GM11168 (cell line): Measurements from ENCODE around the gene SCN8A.
"Not testable (repeated sequence)": the region's sequence is repeated elsewhere in the genome, so short reads cannot be mapped to it uniquely, and the experiment has no call there.

ENCODE experiments used
- in situ Hi-C: fragments of 300-500 bp; cut with MboI; formaldehyde crosslinking; loops from one replicate; pipeline ENCODE4 v1.12.0; 2022; ENCODE audit warnings: low sequenced_read_pairs; ENCODE audit not compliant: unreplicated experiment

SCN8A gene

DNA sequence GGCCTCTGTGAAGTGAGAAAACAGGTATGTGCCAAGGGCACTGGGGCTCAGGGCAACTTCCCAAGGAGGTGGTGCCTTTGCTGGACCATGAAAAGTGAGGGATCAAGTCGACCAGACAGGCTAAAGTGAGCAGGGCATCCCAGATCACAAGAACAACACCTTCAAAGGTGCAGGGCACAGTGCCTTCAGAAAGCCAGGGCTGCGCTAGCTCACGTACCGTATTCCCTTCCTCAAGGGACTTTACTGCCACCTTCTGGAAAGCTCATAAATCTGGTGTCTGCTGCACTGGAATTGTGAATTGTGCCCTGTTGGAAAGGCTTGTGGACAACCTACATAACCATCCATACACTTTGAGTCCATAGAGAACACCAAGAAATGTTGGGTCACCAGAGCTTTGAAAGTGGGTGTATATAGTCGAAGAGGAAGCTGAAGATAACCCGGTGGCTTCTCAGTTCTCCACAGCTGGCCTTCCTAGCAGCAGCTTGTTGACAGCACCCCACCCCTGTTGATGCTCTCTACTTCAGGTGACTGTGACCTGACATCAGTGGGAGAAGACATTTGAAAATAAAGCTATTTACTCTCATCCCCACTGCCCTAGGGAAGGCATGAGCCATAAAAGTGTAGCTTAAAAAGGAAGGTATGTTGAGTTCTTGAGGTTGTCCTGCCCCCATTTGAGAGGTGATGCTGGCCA is 233.0 kb downstream of the SCN8A start:
- in situ Hi-C loops = no loop called here

DNA sequence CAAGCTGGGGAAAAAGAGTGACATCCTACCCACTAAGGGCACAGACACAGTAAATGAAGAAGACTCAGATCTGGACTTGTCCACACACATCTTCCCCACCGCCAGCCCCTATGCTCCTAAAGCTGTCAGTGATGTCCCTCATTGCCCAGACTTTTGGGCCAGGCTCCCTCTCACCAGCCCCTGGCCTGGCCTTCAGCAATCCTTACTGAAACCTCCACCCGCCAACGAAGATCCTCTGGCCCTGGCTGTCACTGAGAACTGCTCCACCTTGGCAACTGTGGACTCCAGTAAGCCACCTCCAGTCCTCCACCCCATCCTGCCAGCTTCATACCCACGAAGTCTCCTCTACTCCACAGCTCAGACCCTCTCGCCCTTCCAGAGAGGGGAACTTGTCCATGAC is 234.2 kb downstream of the SCN8A start:
- in situ Hi-C loops = no loop called here

DNA sequence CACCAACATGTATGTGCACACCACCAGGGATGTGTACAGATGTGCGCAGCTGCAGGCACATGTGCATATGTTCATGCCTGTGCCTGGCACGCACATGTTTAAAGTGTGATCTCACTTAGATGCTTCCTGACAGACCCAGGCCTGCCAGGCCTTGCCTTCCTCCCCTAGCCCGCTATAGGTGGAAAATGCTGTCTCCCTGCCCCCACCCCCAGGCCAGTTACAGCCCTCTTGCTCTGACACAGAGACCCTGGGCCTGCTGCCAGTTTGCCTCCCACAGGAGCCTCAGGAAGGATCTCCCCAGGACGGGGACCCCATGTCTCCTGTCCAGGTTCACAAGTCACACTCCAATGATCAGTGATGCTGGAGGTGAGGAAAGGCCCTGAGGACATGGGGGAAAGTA is 235.8 kb downstream of the SCN8A start:
- in situ Hi-C loops = no loop called here

- in situ Hi-C loops = no loop called here
Measured at GRCh38 chr12:51827925-51828818, 237.1 kb downstream of the SCN8A start.

DNA sequence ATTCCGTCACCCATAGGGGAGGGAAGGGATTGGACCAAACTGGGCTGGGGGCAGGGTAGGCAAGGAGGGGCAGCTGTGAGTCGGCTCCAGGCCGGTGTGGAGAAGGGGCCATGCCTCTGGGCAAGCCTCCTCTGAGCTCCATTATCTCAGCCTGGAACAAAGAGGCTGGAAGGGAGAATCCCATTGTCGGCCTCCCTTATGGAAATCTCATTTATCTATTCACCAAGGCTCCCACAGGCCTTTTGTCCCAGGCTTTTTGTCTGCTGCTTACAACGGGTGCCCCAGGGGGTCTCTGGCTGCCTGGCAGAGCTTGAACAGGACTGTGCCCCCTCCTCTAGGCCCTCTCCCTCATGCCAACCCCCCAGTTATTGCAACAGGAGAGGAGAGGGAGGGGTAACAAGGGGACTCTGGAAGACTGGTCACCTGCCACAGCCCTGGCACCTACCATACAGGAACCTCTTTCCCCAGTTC is 238.0 kb downstream of the SCN8A start:
- in situ Hi-C loops = no loop called here

DNA sequence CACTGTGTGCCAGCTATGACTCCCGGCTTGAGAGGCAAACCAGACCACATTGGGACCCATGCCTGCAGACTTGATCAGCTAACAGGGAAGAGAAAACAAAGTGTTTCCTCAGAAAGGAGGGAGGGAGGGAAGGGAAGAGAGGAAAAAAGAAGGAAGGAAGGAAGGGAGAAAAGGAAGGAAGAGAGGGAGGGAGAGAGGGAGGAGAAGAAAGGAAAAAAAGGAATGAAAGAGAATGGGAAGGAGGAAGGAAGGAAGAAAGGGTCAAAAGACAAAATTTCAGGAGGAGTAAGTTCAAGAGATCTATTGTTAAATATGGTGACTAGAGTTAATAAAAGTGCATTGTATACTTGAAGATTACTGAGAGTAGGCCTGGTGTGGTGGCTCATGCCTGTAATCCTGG is 238.6 kb downstream of the SCN8A start:
- in situ Hi-C loops = no loop called here

DNA sequence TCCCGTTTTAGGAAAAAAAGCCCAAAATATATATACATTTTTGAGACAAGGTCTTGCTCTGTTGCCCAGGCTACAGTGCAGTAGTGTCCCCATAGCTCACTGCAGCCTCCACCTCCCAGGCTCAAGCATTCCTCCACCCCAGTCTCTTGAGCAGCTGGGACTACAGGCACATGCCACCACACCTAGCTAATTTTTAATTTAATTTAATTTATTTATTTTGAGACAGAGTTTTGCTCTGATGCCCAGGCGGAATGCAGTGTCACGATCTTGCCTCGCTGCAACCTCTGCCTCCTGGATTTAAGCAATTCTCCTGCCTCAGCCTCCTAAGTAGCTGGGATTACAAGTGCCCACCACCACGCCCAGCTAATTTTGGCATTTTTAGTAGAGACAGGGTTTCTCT is 240.8 kb downstream of the SCN8A start:
- in situ Hi-C loops = not testable (repeated sequence)

- in situ Hi-C loops = no loop called here
Measured at GRCh38 chr12:51832354-51833107, 241.5 kb downstream of the SCN8A start.

GRCh38 chr12:51833448-51834227 is 242.6 kb downstream of the SCN8A start:
- in situ Hi-C loops = no loop called here

DNA sequence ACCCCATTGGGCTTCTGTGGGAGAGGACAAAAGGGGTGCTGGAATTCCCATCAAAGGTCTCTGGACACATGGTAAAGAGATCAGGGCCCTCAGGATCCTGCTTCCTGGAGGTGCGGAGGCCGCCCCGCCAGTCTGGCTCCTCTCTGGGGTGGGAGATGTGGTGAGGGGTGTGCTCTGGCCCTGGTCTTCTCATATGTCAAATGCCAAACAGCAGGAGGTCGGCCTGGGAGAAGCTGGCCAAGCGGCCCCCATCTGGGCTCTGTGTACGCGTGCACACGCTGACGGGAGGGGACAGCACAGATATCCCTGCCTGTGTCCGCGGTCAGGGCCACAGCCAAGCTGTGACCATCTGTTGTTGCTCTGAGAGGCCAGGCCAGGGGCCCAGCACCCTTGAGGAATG is 243.4 kb downstream of the SCN8A start:
- in situ Hi-C loops = no loop called here

DNA sequence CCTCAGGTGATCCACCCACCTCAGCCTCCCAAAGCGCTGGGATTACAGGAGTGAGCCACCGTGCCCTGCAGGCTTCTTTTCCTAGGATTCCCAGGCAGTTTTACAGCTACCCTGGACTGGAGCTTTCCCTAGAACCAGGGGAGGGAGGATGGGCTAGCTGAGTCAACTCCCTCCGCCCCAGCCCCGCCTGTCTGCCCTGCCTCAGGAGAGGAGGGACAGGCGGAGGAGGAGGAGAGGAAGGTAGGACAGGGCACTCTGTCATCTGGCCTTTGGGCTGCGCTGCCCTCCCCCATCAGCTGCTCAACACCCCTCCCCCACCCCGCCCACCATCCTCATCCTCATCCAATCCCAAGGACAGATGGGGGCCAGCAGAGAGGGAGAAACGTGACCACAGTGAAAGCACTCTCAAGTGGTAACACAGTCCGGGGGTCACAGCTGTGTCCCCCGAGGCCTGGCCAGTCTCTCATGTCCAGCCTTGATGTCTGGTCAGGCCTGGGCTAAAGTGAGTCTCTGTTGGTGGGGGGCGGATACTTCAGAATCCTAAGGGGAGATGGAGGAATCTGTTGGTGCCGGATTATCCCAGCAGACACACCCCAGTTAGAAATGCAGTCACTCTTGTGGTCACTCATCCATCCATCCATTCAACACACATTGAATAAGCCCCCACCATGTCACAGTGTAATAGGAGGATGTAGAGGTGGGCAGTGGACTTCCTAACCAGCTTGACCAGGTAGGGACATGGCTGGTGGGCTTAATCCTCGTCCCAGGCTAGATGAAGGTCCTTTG is 245.2 kb downstream of the SCN8A start:
- in situ Hi-C loops = no loop called here

DNA sequence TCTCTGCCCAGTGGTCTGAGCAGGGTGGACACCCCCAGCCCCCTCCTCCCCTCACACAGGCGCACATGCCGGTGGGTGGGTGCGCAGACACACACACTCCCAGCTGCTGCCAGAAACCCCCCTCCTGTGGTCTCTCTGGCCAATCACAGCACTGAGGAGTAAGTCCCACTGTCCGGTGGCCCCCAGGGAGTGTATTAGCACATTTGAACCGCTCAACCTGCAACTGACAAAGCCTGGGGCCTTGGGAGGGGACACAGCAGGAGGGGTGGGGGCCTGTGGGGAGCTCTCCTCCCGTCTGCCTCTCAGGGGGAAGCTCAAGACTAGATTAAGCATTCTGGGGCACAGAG is 245.8 kb downstream of the SCN8A start:
- in situ Hi-C loops = no loop called here

GRCh38 chr12:51837286-51837685 is 246.3 kb downstream of the SCN8A start:
- in situ Hi-C loops = no loop called here

DNA sequence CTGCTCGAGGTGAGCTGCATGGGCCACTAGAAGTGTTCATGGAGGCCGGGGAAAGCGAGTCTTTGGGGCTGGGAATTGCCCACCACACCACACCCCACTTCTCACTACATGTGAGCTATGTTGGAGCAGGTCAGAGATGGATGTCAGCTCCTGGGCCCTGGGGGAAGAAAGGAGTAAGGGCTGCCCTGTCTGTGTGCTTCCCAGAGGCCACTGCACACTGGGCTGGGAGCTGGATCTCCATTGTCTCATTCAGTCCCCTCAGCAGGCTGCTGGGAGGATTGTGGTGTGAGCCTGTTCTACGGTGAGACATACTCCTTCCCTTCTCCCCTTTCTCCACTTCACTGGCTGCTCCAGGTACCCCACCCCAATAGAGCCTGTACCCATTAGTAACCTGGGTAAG is 247.0 kb downstream of the SCN8A start:
- in situ Hi-C loops = no loop called here

GRCh38 chr12:51838762-51839161 is 247.7 kb downstream of the SCN8A start:
- in situ Hi-C loops = no loop called here

DNA sequence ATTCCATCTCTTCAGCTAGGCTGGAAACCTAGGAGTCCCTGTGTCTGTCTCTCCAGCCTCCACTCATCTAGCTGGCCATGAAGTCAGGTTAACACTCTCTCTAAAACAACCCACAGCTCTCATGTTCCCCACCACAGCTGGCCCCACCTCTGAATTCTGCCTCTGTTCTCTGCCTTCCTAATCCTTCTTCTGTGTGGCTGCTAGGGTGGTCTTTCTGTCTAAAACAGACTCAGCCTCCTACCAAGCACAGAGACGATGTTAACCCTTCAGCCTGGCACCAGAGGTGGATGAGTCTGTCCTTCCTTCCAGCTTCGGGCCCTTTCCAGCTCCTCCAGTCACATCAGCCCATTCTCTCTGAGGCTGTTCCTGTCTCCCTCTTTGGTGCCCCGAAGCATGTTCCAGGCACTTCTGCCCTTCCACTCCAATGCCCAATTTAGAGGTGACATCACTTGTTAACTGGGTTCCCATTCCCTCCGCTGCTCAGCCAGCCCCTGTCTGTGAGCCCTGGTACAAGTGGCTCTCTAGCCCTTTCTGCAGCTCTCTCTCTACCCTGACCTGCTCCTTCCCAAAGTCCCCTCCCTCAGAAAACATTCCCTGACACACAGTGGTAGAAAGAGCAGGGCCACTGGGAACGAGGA is 248.4 kb downstream of the SCN8A start:
- in situ Hi-C loops = no loop called here

- in situ Hi-C loops = no loop called here
Measured at GRCh38 chr12:51840966-51841365, 249.9 kb downstream of the SCN8A start.

DNA sequence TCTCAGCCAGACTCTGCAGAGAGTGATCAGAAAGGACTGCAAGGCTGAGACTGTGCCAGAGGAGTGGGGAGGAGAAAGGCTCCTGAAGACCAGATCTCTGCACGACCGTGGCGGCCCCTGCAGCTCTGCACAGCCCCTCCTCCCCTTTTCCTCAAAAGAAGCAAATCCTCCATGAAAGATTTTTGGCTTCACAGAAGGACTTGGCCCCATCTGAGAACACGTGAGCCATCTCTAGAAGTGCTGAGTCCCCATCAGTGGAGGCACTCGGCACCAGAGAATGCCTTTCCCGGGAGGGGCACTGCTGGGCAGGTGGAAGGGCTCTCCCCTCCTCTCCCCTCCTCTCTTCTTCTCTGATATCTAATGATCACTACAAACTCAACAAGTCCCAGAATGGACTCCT is 250.7 kb downstream of the SCN8A start:
- in situ Hi-C loops = no loop called here

- in situ Hi-C loops = no loop called here
Measured at GRCh38 chr12:51844854-51845253, 253.8 kb downstream of the SCN8A start.
